Right cardiac atrium (tissue), 5 donors: ENCODE measurements around the gene NOPCHAP1. TPM values are rescaled to one million over a fixed set of nuclear protein-coding genes. Genes with fewer than 3 reads are reported as not detected.
A peak's percentile ranks its signal among the peaks of the same experiment; 100 is the strongest.
"Not testable (repeated sequence)": the region's sequence is repeated elsewhere in the genome, so short reads cannot be mapped to it uniquely, and the experiment has no call there.

Experiments
- ATAC-seq, 2 donors: fragments of 200-7000 bp; cut with Tn5 transposase; one replicate each; pipeline versions ENCODE4 v1.8.0 to v1.9.1; 2020; ENCODE audit warnings: moderate library complexity in 2 of 2, mild to moderate bottlenecking in 1 of 2
- DNase-seq, 3 donors: peaks; one replicate each; pipeline ENCODE4 v3.0.0-alpha.2; 2020
- H3K27ac ChIP-seq: one replicate; pipeline ENCODE4 v1.5.1; 2013; ENCODE audit warnings: mild to moderate bottlenecking, low read length, control low read depth, moderate library complexity
- H3K27me3 ChIP-seq: one replicate; pipeline ENCODE4 v1.6.1; 2013; ENCODE audit not compliant: control insufficient read depth, insufficient read depth
- H3K4me1 ChIP-seq: one replicate; pipeline ENCODE4 v1.6.1; 2013; ENCODE audit warnings: low read length; ENCODE audit not compliant: control insufficient read depth, insufficient read depth
- H3K4me3 ChIP-seq: one replicate; pipeline ENCODE4 v1.5.1; 2013; ENCODE audit warnings: low read length, control low read depth
- H3K9me3 ChIP-seq: one replicate; pipeline ENCODE4 v1.6.1; 2013; ENCODE audit warnings: low read length; ENCODE audit not compliant: control insufficient read depth
- WGBS: extraction: QIAGEN DNeasy Blood & Tissue Kit; methylation state at CpG from one replicate; pipeline ENCODE4 v1.1.7; 2013; 5-methylcytosine and 5-hydroxymethylcytosine counted together
- intact Hi-C, 4 donors: fragments of 100-400 bp; cut with DNase I; formaldehyde crosslinking; loops; one replicate each; pipeline versions ENCODE4 v1.11.0 to v1.14.0; 2022 to 2023
- polyA plus RNA-seq: library from polyadenylated mRNA; stranded (reverse); fragments of 200-250 nt; gene quantifications from one replicate; pipeline ENCODE4 v1.2.3, GENCODE V29; 2013
- total RNA-seq, 4 donors: library from RNA; stranded (reverse); fragmentation: NEBNext Ultra II Directional; extraction: Animal tissue kit (Norgen Biotek cat#: 25700); gene quantifications; one replicate each; pipeline ENCODE4 v1.2.1, GENCODE V29; 2021
- donor health status: healthy with polysubstance abuse.
- donor health status: DM: no; HTN: yes; CAD: no.
- donor health status: DM: no; HTN: no; CAD: no.
- donor health status: DM: no; HTN: yes; CAD: no; lungs with severe emphysema.
- donor health status: DM: yes; HTN: yes; CAD: no.

Gene NOPCHAP1
- total and polyA plus RNA-seq, 5 donors: 5.0 to 11.2 (median 8.8) TPM

GRCh38 chr12:104964856-104965205 is 21.3 kb upstream of the NOPCHAP1 start:
- Histone ChIP-seq H3K27ac (no peak overlapping the region), H3K4me3 (no peak overlapping the region), H3K9me3 (no peaks in the 10 kb centered on the region), H3K27me3 (no peaks in the 10 kb centered on the region), H3K4me1 (no peaks in the 10 kb centered on the region)
- intact Hi-C loops: no loop called here
- WGBS: 61% methylated on average over 2 of the region's 2 CpGs
- ATAC-seq (no peak), DNase-seq (no peak)

DNA sequence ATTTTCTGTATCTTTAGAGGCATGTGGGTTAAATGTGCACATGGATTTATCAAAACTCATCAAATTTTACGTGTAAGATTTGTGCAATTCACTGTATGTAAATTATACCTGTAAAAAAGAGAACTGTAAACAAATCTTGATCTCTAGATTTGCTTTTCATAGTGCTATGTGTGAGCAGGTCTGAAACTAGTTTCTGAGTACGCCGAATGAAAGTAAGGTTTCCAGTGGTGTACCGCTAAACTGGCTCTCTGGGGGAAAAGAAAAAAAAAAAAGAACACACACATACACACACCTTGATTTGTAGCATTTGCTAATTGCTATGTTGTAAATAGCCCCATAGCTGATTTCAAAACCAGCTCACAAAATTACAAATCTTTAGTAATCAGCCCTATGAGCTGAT is 19.4 kb upstream of the NOPCHAP1 start:
- no peaks in the 10 kb centered on the region for H3K9me3 ChIP-seq
- no peak for ATAC-seq
- no peak for DNase-seq
- no peaks in the 10 kb centered on the region for H3K27me3 ChIP-seq
- 97% methylated on average over 4 of the region's 4 CpGs for WGBS
- H3K4me3 ChIP-seq: no peak overlapping the region
- intact Hi-C loops: no loop called here
- no peak overlapping the region for H3K27ac ChIP-seq
- no peaks in the 10 kb centered on the region for H3K4me1 ChIP-seq

- no peak for DNase-seq
- ATAC-seq: no peak
- H3K9me3 ChIP-seq: no peaks in the 10 kb centered on the region
- H3K27ac ChIP-seq: no peak overlapping the region
- no peak overlapping the region for H3K4me3 ChIP-seq
- 62% methylated on average over 3 of the region's 3 CpGs for WGBS
- no peaks in the 10 kb centered on the region for H3K4me1 ChIP-seq
- intact Hi-C loops: no loop called here
- no peaks in the 10 kb centered on the region for H3K27me3 ChIP-seq
Observed at GRCh38 chr12:104969343-104969742, 16.8 kb upstream of the NOPCHAP1 start.

DNA sequence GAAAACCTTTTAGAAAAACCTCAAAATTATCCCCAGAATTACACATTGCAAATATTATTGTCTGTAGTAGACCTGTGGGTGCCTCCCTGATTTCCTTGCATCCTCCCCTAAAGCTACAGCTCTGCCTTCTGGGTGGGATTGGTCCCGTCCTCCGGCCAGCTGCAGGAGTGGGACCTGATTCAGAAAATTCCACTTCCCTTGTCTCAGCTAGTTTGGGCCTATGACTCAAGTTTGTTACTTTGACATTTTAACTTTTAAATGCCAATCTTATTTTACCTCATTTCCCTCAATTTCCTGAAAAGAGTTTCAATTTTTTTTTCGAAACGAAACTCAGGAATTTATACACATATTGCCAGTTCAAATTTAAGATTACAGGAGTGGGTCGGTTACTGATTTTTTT is 14.8 kb upstream of the NOPCHAP1 start:
- H3K27me3 ChIP-seq: no peaks in the 10 kb centered on the region
- H3K4me3 ChIP-seq: no peak overlapping the region
- H3K9me3 ChIP-seq: no peaks in the 10 kb centered on the region
- 56% methylated on average over 5 of the region's 5 CpGs for WGBS
- ATAC-seq (peak in 1 of 2 donors; percentile 87), DNase-seq (no peak)
- no peaks in the 10 kb centered on the region for H3K4me1 ChIP-seq
- intact Hi-C loops: no loop called here
- H3K27ac ChIP-seq: no peak overlapping the region

GRCh38 chr12:104973250-104973649 is 12.9 kb upstream of the NOPCHAP1 start:
- H3K9me3 ChIP-seq: no peaks in the 10 kb centered on the region
- H3K4me3 ChIP-seq: no peak overlapping the region
- intact Hi-C loops: no loop called here
- ATAC-seq (no peak), DNase-seq (no peak)
- WGBS: 95% methylated on average over 5 of the region's 5 CpGs
- H3K27ac ChIP-seq: no peak overlapping the region
- no peaks in the 10 kb centered on the region for H3K27me3 ChIP-seq
- no peaks in the 10 kb centered on the region for H3K4me1 ChIP-seq

DNA sequence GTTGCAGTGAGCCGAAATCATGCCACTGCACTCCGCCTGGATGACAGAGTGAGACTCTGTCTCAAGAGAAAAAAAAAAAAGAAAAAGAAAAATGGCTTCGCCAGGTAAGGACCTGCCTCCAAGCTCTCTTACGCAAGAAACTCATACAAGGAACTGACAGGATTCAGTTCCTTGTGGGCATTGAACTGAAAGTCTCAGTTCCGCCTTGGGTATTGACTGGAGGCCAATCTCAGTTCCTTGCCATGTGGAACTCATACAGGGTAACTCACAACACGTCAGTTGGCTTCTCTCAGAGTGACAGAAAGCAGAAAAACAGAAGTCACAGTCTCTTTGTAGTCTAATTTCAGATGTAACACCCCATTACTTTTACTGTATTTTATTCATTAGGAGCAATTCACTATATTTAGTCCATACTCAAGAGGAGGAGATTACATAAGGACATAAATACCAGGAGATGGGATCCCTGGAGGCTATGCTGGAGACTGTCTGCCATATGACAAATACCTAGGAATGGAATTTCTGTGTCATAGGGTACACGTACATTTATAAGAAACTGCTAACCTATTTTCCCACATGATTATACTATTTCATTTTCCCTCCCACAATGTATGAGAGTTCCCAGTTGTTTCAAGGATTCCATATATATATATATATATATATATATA is 11.4 kb upstream of the NOPCHAP1 start:
- peak in 1 of 2 donors; percentile 22 for ATAC-seq
- intact Hi-C loops: no loop called here
- no peaks in the 10 kb centered on the region for H3K4me1 ChIP-seq
- 77% methylated on average over 7 of the region's 7 CpGs for WGBS
- H3K9me3 ChIP-seq: no peaks in the 10 kb centered on the region
- DNase-seq: no peak
- H3K27me3 ChIP-seq: no peaks in the 10 kb centered on the region
- H3K4me3 ChIP-seq: no peak overlapping the region
- no peak overlapping the region for H3K27ac ChIP-seq

DNA sequence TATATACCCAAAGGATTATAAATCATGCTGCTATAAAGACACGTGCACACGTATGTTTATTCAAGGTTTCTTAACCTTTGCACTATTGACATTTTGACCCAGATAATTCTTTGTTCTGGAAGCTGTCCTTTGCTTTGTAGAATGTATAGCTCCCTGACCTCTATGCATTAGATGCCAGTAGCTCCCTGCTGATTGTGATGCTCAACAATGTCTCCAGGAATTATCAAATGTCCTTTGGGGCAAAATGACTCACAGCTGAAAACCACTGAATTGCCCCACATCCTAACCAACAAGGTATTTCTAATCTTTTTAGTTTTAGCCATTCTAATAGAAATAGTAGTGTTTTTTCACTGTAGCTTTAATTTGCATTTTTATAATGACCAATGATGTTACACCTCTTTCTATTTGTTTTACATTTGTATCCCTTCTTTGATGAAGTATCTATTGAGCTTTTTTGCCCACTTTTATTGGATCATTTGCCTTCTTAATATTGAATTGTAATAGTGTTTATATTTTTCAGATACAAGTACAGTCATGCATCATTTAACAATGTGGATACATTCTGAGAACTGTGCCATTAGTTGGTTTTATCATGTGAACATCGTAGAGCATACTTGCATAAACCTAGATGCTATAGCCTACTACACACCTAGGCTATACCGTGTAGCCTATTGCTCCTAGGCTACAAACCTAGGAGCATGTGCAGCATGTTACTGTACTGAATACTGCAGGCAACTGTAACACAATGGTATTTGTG is 10.4 kb upstream of the NOPCHAP1 start:
- Histone ChIP-seq H3K27me3 (no peaks in the 10 kb centered on the region), H3K9me3 (no peaks in the 10 kb centered on the region), H3K4me1 (no peaks in the 10 kb centered on the region), H3K27ac (no peak overlapping the region), H3K4me3 (no peak overlapping the region)
- intact Hi-C loops: no loop called here
- ATAC-seq (no peak), DNase-seq (no peak)
- WGBS: 66% methylated on average over 4 of the region's 4 CpGs

GRCh38 chr12:104976703-104977102 is 9.4 kb upstream of the NOPCHAP1 start:
- Histone ChIP-seq H3K27me3 (no peaks in the 10 kb centered on the region), H3K9me3 (no peaks in the 10 kb centered on the region), H3K27ac (no peak overlapping the region), H3K4me1 (no peaks in the 10 kb centered on the region), H3K4me3 (no peak overlapping the region)
- intact Hi-C loops: no loop called here
- no peak for ATAC-seq
- no peak for DNase-seq
- WGBS: 76% methylated on average over 8 of the region's 8 CpGs

DNA sequence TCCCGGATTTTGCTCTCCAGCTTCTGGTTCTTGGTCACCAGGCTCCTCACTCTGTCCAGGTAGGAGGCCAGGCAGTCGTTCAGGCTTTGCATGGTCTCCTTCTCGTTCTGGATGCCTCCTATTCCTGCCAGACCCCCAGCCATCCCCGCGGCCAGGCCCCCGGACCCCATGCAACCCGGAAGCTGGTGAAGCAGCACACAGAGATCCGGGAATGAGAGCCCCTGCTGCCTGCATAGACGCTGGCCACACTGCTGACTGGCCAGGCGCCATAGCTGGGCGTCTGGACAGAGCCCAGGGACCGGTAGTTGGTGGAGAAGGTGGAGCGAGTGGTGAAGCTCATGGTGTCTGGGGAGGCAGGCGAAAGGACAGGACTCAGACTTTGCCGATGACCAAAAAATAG is 8.4 kb upstream of the NOPCHAP1 start:
- not testable (repeated sequence) for DNase-seq
- WGBS: 92% methylated on average over 15 of the region's 15 CpGs

DNA sequence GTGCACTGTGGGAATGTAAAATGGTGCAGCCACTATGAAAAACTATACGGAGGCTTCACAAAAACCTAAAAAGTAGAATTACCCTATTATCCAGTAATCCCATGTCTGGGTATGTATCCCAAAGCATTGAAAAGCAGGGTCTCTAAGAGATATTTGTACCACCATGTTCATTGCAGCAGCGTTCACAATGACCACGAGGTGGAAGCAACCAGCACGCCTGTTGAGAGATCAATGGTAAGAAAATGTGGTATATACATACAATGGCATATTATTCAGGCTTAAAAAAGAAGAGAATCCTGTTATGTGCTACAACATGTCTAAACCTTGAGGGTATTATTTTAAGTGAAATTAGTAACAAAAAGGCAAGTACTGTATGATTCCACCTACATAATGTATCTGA is 910 bp upstream of the NOPCHAP1 start:
- 84% methylated on average over 4 of the region's 4 CpGs for WGBS
- Histone ChIP-seq H3K4me1 (no peaks in the 10 kb centered on the region), H3K9me3 (no peaks in the 10 kb centered on the region), H3K27ac (no peak overlapping the region), H3K4me3 (no peak overlapping the region), H3K27me3 (no peaks in the 10 kb centered on the region)
- intact Hi-C loops: no loop called here
- no peak for DNase-seq
- ATAC-seq: no peak

More for the DNA sequence above, 8.4 kb upstream of the NOPCHAP1 start:
- H3K27me3 ChIP-seq, H3K27ac ChIP-seq, intact Hi-C loops, H3K4me3 ChIP-seq, H3K4me1 ChIP-seq, ATAC-seq, H3K9me3 ChIP-seq: not testable (repeated sequence)

- H3K4me1 ChIP-seq: no peaks in the 10 kb centered on the region
- ATAC-seq (peak in 1 of 2 donors; percentile 25), DNase-seq (no peak)
- intact Hi-C loops: no loop called here
- H3K27me3 ChIP-seq: no peaks in the 10 kb centered on the region
- H3K27ac ChIP-seq: no peak overlapping the region
- no peaks in the 10 kb centered on the region for H3K9me3 ChIP-seq
- no peak overlapping the region for H3K4me3 ChIP-seq
- 79% methylated on average over 4 of the region's 4 CpGs for WGBS
Observed at GRCh38 chr12:104990950-104991349, 4.8 kb downstream of the NOPCHAP1 start.
